C4-2B (cell line): ENCODE data around the gene CDC42BPB.

Experiments used
- H3K27ac ChIP-seq: fragments of 450-650 bp; 2 replicates; pipeline ENCODE4 v1.5.1; 2017
- ZFX ChIP-seq: fragments of 450-650 bp; IDR thresholded peaks from 2 replicates; pipeline ENCODE4 v1.6.1; 2017
- TF ChIP-seq, protein P1 (sequence below): fragments of 450-650 bp; conservative IDR thresholded peaks from 2 replicates; pipeline ENCODE4 v1.5.1; 2017; ENCODE audit warnings: mild to moderate bottlenecking

Gene CDC42BPB

DNA sequence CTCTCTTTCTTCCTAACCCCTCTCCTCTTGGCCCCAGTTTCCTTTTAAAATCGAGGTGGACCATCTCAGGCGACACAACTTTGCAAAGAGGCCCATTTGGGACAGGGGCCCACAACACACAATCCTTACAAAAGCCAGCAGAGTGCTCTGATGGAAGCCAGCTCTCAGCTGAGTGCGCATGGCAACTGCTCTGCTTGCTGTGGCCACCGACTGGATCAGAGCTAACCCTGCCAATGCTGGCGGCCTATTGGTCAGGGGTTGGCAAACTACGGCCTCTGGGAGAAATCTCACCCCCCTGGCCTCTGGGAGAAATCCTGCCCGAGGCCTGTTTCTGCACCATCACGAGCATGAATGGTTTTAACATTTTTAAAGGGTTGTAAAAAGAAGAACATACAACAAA, 79.9 kb downstream of the CDC42BPB start:
- H3K27ac ChIP-seq = no peak overlapping the region

DNA sequence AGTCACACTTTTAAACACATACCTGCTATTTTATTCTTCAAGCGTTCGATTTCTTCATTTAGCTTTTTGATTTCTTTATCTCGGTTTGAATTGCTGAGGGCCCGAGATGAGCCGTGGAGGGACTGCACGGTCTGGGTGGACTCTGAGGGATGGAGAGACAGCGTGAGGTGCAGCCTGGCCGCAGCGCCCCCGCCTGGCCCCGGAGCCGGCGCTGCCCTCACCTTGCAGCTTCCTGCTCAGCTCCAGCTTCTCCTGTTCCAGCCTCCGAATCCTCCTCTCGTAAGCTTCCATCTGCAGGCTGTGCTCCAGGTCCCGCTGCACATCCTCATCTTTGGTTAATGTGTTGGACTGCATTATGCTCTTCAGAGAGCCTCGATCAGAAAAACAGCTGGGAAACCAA, 81.7 kb downstream of the CDC42BPB start:
- TF ChIP-seq, protein P1, sequence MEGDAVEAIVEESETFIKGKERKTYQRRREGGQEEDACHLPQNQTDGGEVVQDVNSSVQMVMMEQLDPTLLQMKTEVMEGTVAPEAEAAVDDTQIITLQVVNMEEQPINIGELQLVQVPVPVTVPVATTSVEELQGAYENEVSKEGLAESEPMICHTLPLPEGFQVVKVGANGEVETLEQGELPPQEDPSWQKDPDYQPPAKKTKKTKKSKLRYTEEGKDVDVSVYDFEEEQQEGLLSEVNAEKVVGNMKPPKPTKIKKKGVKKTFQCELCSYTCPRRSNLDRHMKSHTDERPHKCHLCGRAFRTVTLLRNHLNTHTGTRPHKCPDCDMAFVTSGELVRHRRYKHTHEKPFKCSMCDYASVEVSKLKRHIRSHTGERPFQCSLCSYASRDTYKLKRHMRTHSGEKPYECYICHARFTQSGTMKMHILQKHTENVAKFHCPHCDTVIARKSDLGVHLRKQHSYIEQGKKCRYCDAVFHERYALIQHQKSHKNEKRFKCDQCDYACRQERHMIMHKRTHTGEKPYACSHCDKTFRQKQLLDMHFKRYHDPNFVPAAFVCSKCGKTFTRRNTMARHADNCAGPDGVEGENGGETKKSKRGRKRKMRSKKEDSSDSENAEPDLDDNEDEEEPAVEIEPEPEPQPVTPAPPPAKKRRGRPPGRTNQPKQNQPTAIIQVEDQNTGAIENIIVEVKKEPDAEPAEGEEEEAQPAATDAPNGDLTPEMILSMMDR = no peak
- no peak for TF ChIP-seq ZFX
- H3K27ac ChIP-seq = no peak overlapping the region

More for the DNA sequence above, 79.9 kb downstream of the CDC42BPB start:
- no peak for TF ChIP-seq ZFX
- TF ChIP-seq, protein P1 = no peak

DNA sequence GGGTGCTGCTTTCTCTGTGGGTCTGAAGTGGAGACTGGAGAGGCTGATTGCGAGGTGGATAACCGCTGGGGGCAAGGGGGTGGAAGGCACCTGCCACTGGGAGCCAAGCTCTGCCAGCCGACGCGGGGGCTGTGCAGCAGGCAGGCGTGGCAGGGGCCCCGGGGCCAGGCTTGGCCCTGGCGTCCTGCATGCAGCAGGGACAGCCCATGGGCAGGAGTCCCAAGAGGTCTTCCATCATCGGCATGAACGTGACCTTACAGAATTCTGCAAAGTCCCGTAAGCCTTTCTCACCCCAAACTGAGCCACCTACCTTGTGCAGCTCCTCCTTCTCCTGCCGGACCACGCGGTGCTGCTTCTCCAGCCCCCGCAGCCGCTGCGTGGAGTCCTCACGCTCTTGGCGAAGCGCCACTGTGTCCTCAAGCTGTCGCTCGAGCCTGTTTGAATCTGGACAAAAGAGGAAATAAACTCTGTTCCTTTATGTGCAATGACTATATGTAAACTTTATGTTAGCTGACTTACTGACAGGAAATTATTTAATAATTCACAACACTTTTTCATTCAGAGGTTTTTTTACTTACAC, 83.6 kb downstream of the CDC42BPB start:
- H3K27ac ChIP-seq = no peak overlapping the region
- TF ChIP-seq ZFX = no peak
- TF ChIP-seq, protein P1 = no peak

DNA sequence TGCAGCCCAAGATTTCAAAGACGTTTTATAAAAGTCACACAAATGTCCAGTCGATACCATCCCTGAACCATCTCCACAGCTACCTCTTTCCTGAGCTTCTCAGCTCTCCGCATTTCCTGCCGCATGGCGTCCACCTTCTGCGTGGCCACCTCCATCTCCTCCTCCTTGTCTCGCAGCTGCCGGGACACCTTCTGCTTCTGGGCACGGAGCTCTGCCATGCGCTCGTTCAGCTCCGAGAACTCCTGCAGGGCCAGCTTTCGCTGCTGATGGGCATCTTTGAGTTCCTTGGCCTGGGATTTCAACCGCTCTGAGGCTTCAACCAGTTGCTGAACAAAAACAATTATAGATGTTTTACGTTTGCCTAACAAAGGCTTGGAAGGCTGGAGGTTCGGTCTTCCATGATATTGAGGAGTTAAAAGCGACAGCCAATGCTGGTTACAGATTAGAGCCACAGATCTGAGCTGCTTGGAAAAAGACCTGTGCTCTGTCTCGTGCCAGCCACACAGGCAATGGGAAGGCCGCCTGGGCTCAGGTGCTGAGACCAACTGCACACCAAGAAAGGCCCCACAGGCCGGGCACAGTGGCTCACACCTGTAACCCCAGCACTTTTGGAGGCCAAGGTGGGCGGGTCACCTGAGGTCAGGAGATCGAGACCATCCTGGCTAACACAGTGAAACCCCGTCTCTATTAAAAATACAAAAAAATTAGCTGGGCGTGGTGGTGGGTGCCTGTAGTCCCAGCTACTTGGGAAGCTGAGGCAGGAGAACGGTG, 85.3 kb downstream of the CDC42BPB start:
- no peak for TF ChIP-seq ZFX
- TF ChIP-seq, protein P1 = no peak
- H3K27ac ChIP-seq = no peak overlapping the region

DNA sequence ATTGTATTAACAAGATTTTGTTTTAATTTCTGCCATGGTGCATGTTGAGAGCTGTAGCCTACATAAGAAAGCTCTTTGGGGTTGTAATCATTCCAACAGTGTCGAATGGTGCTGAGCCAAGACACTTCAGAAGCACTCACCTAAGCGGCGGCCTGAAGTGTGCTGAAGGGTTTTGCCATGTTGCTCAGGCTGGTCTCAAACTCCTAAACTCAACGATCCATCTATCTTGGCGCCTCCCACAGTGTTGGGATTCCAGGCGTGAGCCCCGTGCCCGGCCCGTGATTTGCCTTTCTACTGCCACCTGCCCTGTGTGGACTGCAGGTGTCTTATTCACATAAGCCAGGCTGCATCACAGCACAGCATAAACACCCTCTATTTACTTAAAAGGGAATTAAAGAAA, 86.0 kb downstream of the CDC42BPB start:
- no peak overlapping the region for H3K27ac ChIP-seq

DNA sequence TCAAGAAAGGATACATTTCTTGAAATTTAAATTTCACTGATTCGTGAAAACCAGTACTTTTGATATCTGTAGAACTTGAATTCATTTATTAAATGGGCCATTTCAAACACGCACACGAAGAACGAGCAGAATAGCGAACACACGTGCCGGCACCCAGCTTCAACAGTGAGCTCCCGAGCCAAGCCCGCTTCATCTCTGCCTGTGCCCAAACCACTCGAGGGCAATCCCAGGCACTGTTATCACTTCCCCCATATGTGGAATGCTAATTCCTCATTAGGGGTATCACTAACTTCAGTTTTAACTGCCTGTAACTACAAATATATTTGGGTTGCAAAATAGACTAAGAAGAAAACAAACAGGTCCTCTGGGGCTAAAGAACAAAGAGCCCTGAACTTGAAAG, 86.9 kb downstream of the CDC42BPB start:
- no peak overlapping the region for H3K27ac ChIP-seq
- TF ChIP-seq, protein P1 = no peak
- TF ChIP-seq ZFX = no peak

More for the DNA sequence above, 86.0 kb downstream of the CDC42BPB start:
- TF ChIP-seq, protein P1 = no peak
- no peak for TF ChIP-seq ZFX

DNA sequence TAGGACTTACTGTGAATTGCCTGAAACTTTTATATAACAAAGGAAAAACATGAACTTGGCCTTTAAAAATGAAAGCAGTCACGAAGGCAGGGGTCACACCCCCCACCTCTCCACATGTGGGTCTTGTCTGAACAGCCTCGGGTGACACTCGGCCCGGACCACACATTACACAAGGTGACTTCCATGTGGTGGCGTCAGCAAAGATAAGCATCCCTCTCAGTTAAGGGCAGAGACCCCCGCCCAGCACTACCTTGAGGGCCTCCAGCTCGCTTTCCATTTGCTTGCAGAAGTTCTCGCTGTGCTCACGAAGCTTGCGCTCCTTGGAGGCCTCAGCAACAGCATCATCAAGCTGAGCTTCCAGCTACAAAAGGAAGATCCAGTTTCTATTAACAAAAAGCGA, 87.4 kb downstream of the CDC42BPB start:
- TF ChIP-seq ZFX = no peak
- TF ChIP-seq, protein P1 = no peak
- no peak overlapping the region for H3K27ac ChIP-seq
